GM21390 (cell line): ENCODE measurements around the gene RHBDL1.

Experiments used
- ATAC-seq: cut with Tn5 transposase; IDR thresholded peaks from one replicate; pipeline ENCODE4 v1.9.1; 2021; ENCODE audit not compliant: unreplicated experiment

RHBDL1 gene

GRCh38 chr16:672371-672770 lies 3.1 kb upstream of the RHBDL1 start:
- no peak for ATAC-seq

DNA sequence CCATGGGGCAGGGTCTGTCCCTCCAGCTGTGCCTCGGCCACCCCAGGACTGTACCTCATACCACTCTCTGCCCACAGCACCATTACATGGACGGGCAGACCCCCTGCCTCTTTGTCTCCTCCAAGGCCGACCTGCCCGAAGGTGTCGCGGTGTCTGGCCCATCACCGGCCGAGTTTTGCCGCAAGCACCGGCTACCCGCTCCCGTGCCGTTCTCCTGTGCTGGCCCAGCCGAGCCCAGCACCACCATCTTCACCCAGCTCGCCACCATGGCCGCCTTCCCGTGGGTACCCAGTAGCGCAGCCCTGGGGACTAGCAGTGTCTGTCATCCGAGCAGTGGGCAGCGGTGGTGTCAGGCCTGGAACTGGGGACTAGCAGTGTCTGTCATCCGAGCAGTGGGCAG lies 2.6 kb upstream of the RHBDL1 start:
- no peak for ATAC-seq

DNA sequence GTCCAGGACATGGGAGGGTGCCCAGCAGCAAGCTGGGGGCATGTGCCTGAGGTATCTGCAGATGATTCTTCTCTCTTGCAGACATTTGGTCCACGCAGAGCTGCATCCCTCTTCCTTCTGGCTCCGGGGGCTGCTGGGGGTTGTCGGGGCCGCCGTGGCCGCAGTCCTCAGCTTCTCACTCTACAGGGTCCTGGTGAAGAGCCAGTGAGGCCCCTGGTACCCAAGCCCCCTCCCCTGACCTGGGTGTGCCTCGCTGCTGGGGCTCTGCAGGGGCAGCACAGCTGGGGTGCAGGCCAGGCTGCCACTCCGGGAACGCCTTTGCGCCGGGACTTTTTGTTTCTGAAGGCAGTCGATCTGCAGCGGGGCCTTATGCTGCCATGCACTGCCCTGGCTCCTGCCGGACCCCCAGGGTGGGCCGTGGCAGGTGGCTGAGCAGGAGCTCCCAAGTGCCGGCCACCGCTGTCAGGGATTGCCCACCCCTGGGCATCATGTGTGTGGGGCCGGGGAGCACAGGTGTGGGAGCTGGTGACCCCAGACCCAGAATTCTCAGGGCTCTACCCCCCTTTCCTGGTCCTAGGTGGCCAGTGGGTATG lies 2.0 kb upstream of the RHBDL1 start:
- no peak for ATAC-seq

DNA sequence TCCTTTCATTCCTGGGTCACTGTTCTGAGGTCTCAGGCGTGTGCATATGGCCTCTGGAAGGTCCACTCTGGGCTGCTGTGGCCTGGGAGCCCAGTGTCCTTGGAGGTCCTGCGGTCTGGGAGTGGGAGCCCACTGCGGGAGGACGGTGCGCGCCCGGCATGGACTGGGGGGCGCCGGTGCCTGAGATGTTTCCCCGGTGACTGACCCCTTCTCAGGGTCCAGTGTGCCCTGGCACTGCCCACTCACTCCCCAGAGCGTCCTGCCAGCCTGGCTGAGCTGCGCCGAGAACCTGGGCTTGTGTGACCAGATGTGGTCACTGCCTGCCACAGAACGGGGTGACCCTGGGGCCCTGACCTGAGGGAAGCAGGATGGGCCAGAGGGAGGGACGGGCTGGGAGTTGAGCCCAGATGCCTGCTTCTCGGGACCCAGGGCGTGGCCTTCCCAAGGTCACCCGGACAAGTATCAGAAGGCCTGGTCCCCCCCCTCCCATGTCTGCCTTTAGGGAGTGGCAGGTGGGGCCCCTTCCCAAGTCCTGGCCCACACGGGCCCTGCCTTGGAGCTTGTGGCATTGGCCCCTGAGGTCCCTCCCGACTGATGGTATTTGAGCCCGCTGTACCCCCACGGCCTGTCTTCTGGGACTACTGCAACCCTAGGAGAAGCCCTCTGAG lies 1.1 kb upstream of the RHBDL1 start:
- no peak for ATAC-seq

- ATAC-seq: no peak
Measured at GRCh38 chr16:675884-676564, 553 bp downstream of the RHBDL1 start.

DNA sequence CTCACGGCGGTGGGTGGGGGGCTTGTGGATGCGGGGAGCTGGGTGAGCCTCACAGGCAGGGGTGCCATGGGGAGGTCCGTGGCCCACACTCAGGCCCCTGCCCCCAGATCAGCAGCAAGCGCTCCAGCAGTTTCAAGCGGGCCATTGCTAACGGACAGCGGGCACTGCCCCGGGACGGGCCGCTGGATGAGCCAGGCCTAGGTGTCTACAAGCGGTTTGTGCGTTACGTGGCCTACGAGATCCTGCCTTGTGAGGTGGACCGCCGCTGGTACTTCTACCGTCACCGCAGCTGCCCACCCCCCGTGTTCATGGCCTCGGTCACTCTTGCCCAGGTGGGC lies 1.1 kb downstream of the RHBDL1 start:
- no peak for ATAC-seq

DNA sequence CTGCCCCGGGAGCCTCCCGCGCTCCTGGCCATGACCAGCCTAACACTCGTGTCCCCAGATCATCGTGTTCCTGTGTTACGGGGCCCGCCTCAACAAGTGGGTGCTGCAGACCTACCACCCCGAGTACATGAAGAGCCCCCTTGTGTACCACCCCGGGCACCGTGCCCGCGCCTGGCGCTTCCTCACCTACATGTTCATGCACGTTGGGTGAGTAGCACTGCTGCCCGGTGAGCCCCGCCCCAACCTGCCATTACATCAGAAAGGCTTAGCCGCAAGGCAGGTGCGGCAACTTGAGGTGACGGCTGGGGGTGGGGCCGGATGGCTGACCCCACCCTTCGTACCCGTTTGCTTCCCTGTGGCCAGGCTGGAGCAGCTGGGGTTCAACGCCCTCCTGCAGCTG lies 1.4 kb downstream of the RHBDL1 start:
- no peak for ATAC-seq

DNA sequence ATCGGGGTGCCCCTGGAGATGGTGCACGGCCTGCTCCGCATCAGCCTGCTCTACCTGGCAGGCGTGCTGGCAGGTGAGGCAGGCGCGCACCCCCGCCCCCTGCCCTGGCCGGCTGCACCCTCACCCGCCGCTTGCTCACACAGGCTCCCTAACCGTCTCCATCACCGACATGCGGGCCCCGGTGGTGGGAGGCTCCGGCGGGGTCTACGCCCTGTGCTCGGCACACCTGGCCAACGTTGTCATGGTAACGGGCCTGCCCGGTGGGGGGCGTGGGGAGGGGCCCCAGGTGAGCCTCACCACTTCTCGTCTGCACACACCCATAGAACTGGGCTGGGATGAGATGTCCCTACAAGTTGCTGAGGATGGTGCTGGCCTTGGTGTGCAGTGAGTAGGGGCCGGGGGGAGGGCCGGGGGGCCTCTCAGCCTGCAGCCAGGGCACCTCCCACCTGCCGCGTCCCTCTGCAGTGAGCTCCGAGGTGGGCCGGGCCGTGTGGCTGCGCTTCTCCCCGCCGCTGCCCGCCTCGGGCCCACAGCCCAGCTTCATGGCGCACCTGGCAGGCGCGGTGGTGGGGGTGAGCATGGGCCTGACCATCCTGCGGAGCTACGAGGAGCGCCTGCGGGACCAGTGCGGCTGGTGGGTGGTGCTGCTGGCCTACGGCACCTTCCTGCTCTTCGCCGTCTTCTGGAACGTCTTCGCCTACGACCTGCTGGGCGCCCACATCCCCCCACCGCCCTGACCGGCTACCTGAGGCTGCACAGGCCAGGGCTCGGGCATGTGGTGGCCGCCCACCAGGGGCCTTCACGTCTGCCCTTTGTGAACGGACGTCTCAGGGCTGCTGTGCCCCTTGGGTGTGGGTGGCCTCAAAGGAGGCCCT lies 2.1 kb downstream of the RHBDL1 start:
- no peak for ATAC-seq

GRCh38 chr16:678209-678857 lies 2.9 kb downstream of the RHBDL1 start:
- no peak for ATAC-seq

- no peak for ATAC-seq
Measured at GRCh38 chr16:678858-679813, 3.7 kb downstream of the RHBDL1 start.

- peak; percentile 37 for ATAC-seq
Measured at GRCh38 chr16:679814-680624, 4.5 kb downstream of the RHBDL1 start, which contains the start of gene STUB1. STUB1 (plus strand) TSS chr16:680410; CDS start chr16:680526, 116 bp downstream.

DNA sequence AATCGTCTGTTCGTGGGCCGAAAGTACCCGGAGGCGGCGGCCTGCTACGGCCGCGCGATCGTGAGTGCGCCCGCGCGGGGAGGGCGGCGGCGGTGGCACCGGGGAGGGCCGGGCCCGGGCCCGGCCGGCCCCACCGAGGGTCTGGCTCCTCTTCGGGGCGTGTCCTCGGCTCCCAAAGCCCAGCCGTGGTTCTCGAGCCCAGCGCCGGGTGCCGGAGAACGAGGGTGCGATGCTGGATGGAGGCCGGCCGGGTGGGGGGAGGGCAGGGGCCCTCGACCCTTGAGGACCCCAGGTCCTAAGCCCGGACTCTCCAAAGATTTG lies 5.1 kb downstream of the RHBDL1 start:
- ATAC-seq: no peak

- no peak for ATAC-seq
Measured at GRCh38 chr16:680967-681745, 5.7 kb downstream of the RHBDL1 start.

GRCh38 chr16:681746-682427 lies 6.4 kb downstream of the RHBDL1 start:
- no peak for ATAC-seq

GRCh38 chr16:682493-683395 lies 7.3 kb downstream of the RHBDL1 start:
- no peak for ATAC-seq

- no peak for ATAC-seq
Measured at GRCh38 chr16:683396-684070, 8.1 kb downstream of the RHBDL1 start.
